CD8-positive, alpha-beta memory T cell (primary cell): ENCODE measurements around the gene COL4A3. TPM values are rescaled to one million over a fixed set of nuclear protein-coding genes. Genes with fewer than 3 reads are reported as not detected.

Source experiments
- polyA plus RNA-seq: library from polyadenylated mRNA; unstranded; fragments of 300-500 nt; fragmentation: Illumina TruSeq; gene quantifications from one replicate; pipeline ENCODE4 v1.2.3, GENCODE V29; 2021
- total RNA-seq, 2 experiments: library from RNA; stranded (reverse); gene quantifications; one replicate each; pipeline ENCODE4 v1.2.3, GENCODE V29; 2021

Gene COL4A3
- total and polyA plus RNA-seq, 3 experiments from 2014 or later, result not detected

Other genes with a start within 250 kb of the COL4A3 start
- gene COL4A4, start 419 bp upstream of the COL4A3 start, total RNA-seq, result not detected
- gene COL4A4, start 419 bp upstream of the COL4A3 start, polyA plus RNA-seq, result 0.08 TPM
- 10 to 100 TPM; 64.6 to 67.0 TPM for gene MFF, start 160.6 kb downstream of the COL4A3 start, total RNA-seq
- 132 TPM for gene MFF, start 160.6 kb downstream of the COL4A3 start, polyA plus RNA-seq
- not detected for gene TM4SF20, start 214.7 kb downstream of the COL4A3 start, total RNA-seq
- not detected for gene TM4SF20, start 214.7 kb downstream of the COL4A3 start, polyA plus RNA-seq
- gene SCYGR1, start 223.3 kb downstream of the COL4A3 start, total RNA-seq, result not detected
- not detected for gene SCYGR1, start 223.3 kb downstream of the COL4A3 start, polyA plus RNA-seq